ENCODE results near the gene ZNF618.

- TF ChIP-seq, protein P1, sequence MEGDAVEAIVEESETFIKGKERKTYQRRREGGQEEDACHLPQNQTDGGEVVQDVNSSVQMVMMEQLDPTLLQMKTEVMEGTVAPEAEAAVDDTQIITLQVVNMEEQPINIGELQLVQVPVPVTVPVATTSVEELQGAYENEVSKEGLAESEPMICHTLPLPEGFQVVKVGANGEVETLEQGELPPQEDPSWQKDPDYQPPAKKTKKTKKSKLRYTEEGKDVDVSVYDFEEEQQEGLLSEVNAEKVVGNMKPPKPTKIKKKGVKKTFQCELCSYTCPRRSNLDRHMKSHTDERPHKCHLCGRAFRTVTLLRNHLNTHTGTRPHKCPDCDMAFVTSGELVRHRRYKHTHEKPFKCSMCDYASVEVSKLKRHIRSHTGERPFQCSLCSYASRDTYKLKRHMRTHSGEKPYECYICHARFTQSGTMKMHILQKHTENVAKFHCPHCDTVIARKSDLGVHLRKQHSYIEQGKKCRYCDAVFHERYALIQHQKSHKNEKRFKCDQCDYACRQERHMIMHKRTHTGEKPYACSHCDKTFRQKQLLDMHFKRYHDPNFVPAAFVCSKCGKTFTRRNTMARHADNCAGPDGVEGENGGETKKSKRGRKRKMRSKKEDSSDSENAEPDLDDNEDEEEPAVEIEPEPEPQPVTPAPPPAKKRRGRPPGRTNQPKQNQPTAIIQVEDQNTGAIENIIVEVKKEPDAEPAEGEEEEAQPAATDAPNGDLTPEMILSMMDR (optimal IDR thresholded peaks at IDR 0.05 in 1 of 3, IDR thresholded peaks at IDR 0.05 in 1 of 3, conservative IDR thresholded peaks at IDR 0.05 in 1 of 3; ENCODE audit: extremely low read depth in 1 of 3, insufficient read depth in 2 of 3, low read length in 3 of 3) = no peak
- no peak for TF ChIP-seq EZH2 (IDR thresholded peaks at IDR 0.05; ENCODE audit: low read length)
Observed at GRCh38 chr9:114075602-114076001, 199.5 kb downstream of the ZNF618 start.
